Stimulated activated CD4-positive, alpha-beta T cell treated with anti-CD3 and anti-CD28 coated beads, TNF-alpha, amount 100 ng/mL, for 4 hours (primary cell): ENCODE measurements around the gene WWOX.

Experiments used
- DNase-seq, 3 experiments: peaks; one replicate each; pipeline ENCODE4 v3.0.0-alpha.2; 2020; ENCODE audit warnings: low read depth in 3 of 3

The WWOX gene

GRCh38 chr16:78105517-78105916, 6.1 kb downstream of the WWOX start:
- DNase-seq, result no peak

GRCh38 chr16:78106686-78107085, 7.2 kb downstream of the WWOX start:
- no peak for DNase-seq

- DNase-seq, result no peak
These were observed 9.0 kb downstream of the WWOX start for GRCh38 chr16:78108451-78108850.

GRCh38 chr16:78113258-78113657, 13.8 kb downstream of the WWOX start:
- no peak for DNase-seq

- DNase-seq, result no peak
These were observed 16.2 kb downstream of the WWOX start for GRCh38 chr16:78115659-78116058.

- DNase-seq, result no peak
These were observed 17.5 kb downstream of the WWOX start for GRCh38 chr16:78116946-78117345.

- no peak for DNase-seq
These were observed 17.9 kb downstream of the WWOX start for GRCh38 chr16:78117391-78117790.

GRCh38 chr16:78118469-78119025, 19.1 kb downstream of the WWOX start:
- no peak for DNase-seq

- DNase-seq, result no peak
These were observed 23.4 kb downstream of the WWOX start for GRCh38 chr16:78122774-78123315.

GRCh38 chr16:78125112-78125844, 25.8 kb downstream of the WWOX start:
- no peak for DNase-seq

- no peak for DNase-seq
These were observed 27.2 kb downstream of the WWOX start for GRCh38 chr16:78126662-78127061.

- no peak for DNase-seq
These were observed 27.7 kb downstream of the WWOX start for GRCh38 chr16:78127130-78127529.

- DNase-seq, result no peak
These were observed 29.5 kb downstream of the WWOX start for GRCh38 chr16:78128913-78129312.

- no peak for DNase-seq
These were observed 29.9 kb downstream of the WWOX start for GRCh38 chr16:78129349-78129748.

- DNase-seq, result no peak
These were observed 30.7 kb downstream of the WWOX start for GRCh38 chr16:78130083-78130608.

- no peak for DNase-seq
These were observed 31.5 kb downstream of the WWOX start for GRCh38 chr16:78130950-78131349.

GRCh38 chr16:78133919-78134318, 34.5 kb downstream of the WWOX start:
- no peak for DNase-seq

GRCh38 chr16:78134944-78135619, 35.6 kb downstream of the WWOX start:
- DNase-seq, result no peak

- DNase-seq, result no peak
These were observed 37.7 kb downstream of the WWOX start for GRCh38 chr16:78137179-78137578.

GRCh38 chr16:78137782-78138616, 38.5 kb downstream of the WWOX start:
- DNase-seq, result no peak

GRCh38 chr16:78140818-78141466, 41.5 kb downstream of the WWOX start:
- no peak for DNase-seq
